DND-41 (cell line): Measurements from ENCODE around the gene RANBP3L.

Source experiments
- EZH2 ChIP-seq: IDR thresholded peaks from 3 replicates; pipeline ENCODE4 v1.6.1; 2012; ENCODE audit warnings: borderline replicate concordance, low read depth, mild to moderate bottlenecking, moderate library complexity, low read length, inconsistent platforms; ENCODE audit not compliant: severe bottlenecking
- TF ChIP-seq, protein P1 (sequence below): IDR thresholded peaks from 2 replicates; pipeline ENCODE4 v1.5.1; 2012; ENCODE audit warnings: borderline replicate concordance, low read length, moderate library complexity, mild to moderate bottlenecking; ENCODE audit not compliant: poor library complexity, severe bottlenecking; ENCODE audit errors: extremely low read depth

DNA sequence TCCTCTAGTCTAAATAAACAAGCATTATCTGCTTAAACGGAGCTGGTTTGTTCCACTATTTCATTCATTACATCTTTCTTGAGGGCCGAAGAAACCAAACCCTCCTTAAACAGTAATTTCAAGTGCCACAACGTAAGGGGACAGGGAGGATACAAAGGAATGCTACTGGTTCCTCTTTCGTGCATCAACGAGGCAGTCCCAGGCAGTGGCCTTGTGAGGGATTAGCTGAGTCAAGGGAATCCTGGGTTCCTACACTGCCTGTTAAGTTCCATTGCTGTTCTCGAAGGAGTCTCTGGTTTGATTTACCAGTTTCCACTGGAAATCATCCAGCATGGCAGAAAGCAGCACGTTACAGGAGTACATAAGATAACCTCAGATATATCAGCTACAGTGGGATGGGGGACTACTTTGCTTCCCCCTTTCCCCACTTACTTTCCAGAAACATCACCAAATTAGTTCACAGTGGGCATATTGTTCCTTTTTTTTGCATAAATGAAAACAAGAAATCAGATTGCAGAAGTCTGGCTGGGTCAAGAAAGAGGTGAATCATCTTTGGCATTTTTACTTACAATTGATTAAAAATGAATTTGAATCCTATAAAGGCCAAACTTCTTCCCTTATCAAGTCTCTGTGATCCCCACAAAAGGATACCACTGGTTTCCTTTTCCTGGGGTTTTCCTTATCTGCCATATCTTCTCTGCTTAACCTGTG lies 2.5 kb upstream of the RANBP3L start:
- TF ChIP-seq, protein P1, sequence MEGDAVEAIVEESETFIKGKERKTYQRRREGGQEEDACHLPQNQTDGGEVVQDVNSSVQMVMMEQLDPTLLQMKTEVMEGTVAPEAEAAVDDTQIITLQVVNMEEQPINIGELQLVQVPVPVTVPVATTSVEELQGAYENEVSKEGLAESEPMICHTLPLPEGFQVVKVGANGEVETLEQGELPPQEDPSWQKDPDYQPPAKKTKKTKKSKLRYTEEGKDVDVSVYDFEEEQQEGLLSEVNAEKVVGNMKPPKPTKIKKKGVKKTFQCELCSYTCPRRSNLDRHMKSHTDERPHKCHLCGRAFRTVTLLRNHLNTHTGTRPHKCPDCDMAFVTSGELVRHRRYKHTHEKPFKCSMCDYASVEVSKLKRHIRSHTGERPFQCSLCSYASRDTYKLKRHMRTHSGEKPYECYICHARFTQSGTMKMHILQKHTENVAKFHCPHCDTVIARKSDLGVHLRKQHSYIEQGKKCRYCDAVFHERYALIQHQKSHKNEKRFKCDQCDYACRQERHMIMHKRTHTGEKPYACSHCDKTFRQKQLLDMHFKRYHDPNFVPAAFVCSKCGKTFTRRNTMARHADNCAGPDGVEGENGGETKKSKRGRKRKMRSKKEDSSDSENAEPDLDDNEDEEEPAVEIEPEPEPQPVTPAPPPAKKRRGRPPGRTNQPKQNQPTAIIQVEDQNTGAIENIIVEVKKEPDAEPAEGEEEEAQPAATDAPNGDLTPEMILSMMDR: no peak
- TF ChIP-seq EZH2: no peak
